ENCODE measurements around the gene MS4A18. TPM values are rescaled to one million over a fixed set of nuclear protein-coding genes. Genes with fewer than 3 reads are reported as not detected.

Gene MS4A18
- total RNA-seq, 1 experiment from 2014 or later, result not detected

- Mint-ChIP-seq H3K27ac (no peak overlapping the region), H3K27me3 (ENCODE audit: low read depth) (no peaks in the 10 kb centered on the region), H3K36me3 (no peaks in the 10 kb centered on the region), H3K9me3 (peaks cover 5% of the 10 kb centered on the region), H3K4me1 (peaks cover 6% of the 10 kb centered on the region), H3K4me3 (no peak overlapping the region)
- DNase-seq (ENCODE audit: low spot score) (no peak), ATAC-seq (no peak)
- no peak for TF ChIP-seq ZMAT4 (CRISPR knock-in tag; IDR thresholded peaks at IDR 0.05)
- TF ChIP-seq E2F4 (CRISPR knock-in tag; IDR thresholded peaks at IDR 0.05; ENCODE audit: borderline replicate concordance, low read depth), result no peak
- no peak for TF ChIP-seq ZNF138 (CRISPR knock-in tag; conservative IDR thresholded peaks at IDR 0.05)
- no peak for TF ChIP-seq GRHL2 (CRISPR knock-in tag; IDR thresholded peaks at IDR 0.05; ENCODE audit: insufficient replicate concordance, severe bottlenecking)
- TF ChIP-seq NR2C2 (CRISPR knock-in tag; IDR thresholded peaks at IDR 0.05), result no peak
- no peak for TF ChIP-seq OVOL2 (CRISPR knock-in tag; IDR thresholded peaks at IDR 0.05; ENCODE audit: borderline replicate concordance)
- no peak for TF ChIP-seq JAZF1 (CRISPR knock-in tag; IDR thresholded peaks at IDR 0.05)
- no peak for TF ChIP-seq ZNF317 (CRISPR knock-in tag; IDR thresholded peaks at IDR 0.05; ENCODE audit: borderline replicate concordance, low read depth)
- no peak for TF ChIP-seq CBFB (CRISPR knock-in tag; IDR thresholded peaks at IDR 0.05; ENCODE audit: low read depth)
- TF ChIP-seq ZNF423 (CRISPR knock-in tag; IDR thresholded peaks at IDR 0.05), result no peak
- TF ChIP-seq ESRRA (CRISPR knock-in tag; IDR thresholded peaks at IDR 0.05; ENCODE audit: borderline replicate concordance), result no peak
- TF ChIP-seq TEAD1 (CRISPR knock-in tag; IDR thresholded peaks at IDR 0.05), result no peak
- no peak for TF ChIP-seq ZNF219 (CRISPR knock-in tag; IDR thresholded peaks at IDR 0.05; ENCODE audit: borderline replicate concordance)
- TF ChIP-seq GTF2I (CRISPR knock-in tag; conservative IDR thresholded peaks at IDR 0.05), result no peak
- no peak for TF ChIP-seq ZBTB43 (CRISPR knock-in tag; IDR thresholded peaks at IDR 0.05)
- no peak for TF ChIP-seq PREB (CRISPR knock-in tag; IDR thresholded peaks at IDR 0.05; ENCODE audit: borderline replicate concordance)
- TF ChIP-seq MXD4 (CRISPR knock-in tag; IDR thresholded peaks at IDR 0.05; ENCODE audit: borderline replicate concordance), result no peak
- no peak for TF ChIP-seq EMX1 (CRISPR knock-in tag; IDR thresholded peaks at IDR 0.05)
- TF ChIP-seq ZNF416 (CRISPR knock-in tag; IDR thresholded peaks at IDR 0.05), result no peak
- TF ChIP-seq SMAD3 (CRISPR knock-in tag; IDR thresholded peaks at IDR 0.05; ENCODE audit: borderline replicate concordance), result no peak
- POLR2A ChIA-PET, result no interaction called here
- CTCF ChIA-PET, result interaction anchor here (1.2 kb wide), 1 partner anchor 8 kb away, joined by 5 read pairs; no protein-coding TSS in a partner anchor
Measured at GRCh38 chr11:60754887-60755286, 30.4 kb downstream of the MS4A18 start.

GRCh38 chr11:60756307-60757032 lies 31.9 kb downstream of the MS4A18 start, which contains the start of gene MS4A15:
TSS of gene MS4A15 (plus strand) at chr11:60756867. CDS start at chr11:60763734, 6,867 bp downstream.
- Mint-ChIP-seq H3K27ac (peak within 1 kb of the TSS; percentile 73; the same call in 1 of the 2 replicates), H3K9me3 (peaks cover 5% of the 10 kb centered on the region), H3K4me3 (no peak within 1 kb of the TSS), H3K27me3 (ENCODE audit: low read depth) (no peaks in the 10 kb centered on the region), H3K4me1 (peaks cover 6% of the 10 kb centered on the region), H3K36me3 (no peaks in the 10 kb centered on the region)
- POLR2A ChIA-PET, result no interaction called here
- CTCF ChIA-PET, result interaction anchor here (0.6 to 1.7 kb wide), 24 partner anchors 8 to 502 kb away, joined by 3 to 15 read pairs (median 4); partner anchors contain the start of gene MS4A8
- DNase-seq (ENCODE audit: low spot score), result no peak
- peak; percentile 91 for ATAC-seq
- TF ChIP-seq CTCF (IDR thresholded peaks at IDR 0.05), result peak; percentile 49; the same call in 1 of the 2 replicates
- no peak for TF ChIP-seq FOXJ3 (CRISPR knock-in tag; IDR thresholded peaks at IDR 0.05; ENCODE audit: borderline replicate concordance)
